GM19023 (cell line): ENCODE data around the gene PLPP7.
"Not testable (repeated sequence)": the region's sequence is repeated elsewhere in the genome, so short reads cannot be mapped to it uniquely, and the experiment has no call there.

Experiments
- ATAC-seq: cut with Tn5 transposase; IDR thresholded peaks from one replicate; pipeline ENCODE4 v1.9.1; 2021; ENCODE audit warnings: mild to moderate bottlenecking, moderate library complexity; ENCODE audit not compliant: unreplicated experiment

Gene PLPP7

DNA sequence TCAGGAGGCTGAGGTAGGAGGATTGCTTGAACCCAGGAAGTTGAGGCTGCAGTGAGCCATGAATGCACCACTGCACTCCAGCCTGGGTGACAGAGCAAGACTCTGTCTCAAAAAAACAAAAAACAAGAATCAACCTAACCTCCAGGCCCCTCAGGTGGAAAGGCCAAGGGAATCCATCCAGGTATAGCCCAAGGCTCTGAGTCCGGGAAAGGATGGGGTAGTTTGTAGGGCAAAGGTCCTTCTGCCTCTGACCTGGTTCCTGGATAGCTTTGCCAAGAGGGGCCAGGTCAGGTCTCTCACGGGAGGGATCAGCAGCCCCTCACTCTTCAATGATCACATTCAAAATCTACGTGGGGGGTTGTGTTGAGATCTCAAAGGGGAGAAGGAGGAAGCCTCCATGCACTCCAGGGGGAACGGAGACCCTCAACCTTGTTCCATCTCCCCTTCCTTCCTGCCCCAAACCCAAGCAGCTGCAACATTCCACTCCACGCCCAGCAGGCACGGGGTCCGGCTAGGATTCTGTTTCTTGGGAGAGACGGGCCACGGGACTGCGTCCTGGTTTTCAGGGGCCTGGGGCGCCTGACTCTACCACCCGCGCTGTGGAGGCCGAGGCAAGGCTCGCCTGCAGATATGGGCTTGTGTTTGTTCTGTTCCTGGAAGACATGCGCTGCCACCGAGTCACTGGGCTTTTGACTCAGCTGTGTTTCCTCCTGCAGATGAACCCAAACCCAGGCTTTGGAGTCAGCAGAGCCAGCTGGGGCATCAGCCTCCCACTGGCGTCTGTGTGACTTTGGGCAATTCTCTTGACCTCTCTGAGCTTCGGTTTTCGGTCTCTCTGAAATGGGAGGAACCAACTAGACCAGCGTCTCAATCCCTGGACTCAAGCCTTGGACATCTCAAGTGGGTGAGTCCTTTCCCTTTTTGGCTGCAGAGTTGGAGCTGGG is 35.5 kb downstream of the PLPP7 start:
- no peak for ATAC-seq

- no peak for ATAC-seq
These were observed 39.7 kb downstream of the PLPP7 start for GRCh38 chr9:131329241-131329641.

DNA sequence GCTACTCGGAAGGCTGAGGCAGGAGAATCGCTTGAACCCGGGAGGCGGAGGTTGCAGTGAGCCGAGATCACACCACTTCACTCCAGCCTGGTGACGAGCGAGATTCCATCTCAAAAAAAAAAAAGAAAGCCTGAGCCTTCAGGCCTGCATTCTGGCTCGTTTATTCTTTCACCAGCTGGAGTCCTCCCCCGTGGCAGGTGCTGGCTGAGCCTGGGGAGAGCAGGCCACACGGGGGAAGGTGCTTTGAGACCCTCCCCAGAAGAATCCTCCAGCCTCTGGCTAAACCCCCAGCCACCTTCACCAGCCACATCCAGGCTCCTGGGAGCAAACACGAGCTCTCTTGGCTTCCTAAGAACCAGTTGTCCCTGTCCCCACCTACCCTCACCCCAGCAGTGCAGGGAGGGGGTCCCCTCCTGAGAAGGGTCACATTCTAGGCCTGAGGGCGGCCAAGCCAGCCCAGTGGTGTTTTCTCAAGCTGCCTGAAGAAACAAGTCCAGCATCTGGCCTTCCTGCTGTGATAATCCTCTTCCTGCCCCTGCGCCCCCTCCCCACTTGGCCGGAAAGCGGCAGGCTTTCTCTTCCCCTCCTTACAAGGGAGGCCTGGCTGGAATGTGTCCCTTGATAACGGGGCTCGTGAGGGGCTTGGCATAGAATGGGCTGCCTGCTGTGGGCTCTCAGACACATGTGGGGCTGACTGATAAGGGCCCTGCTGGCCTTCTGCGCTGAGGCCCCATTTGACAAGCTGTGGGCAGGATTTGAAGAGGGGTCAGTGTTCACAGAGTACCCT is 41.5 kb downstream of the PLPP7 start:
- no peak for ATAC-seq

DNA sequence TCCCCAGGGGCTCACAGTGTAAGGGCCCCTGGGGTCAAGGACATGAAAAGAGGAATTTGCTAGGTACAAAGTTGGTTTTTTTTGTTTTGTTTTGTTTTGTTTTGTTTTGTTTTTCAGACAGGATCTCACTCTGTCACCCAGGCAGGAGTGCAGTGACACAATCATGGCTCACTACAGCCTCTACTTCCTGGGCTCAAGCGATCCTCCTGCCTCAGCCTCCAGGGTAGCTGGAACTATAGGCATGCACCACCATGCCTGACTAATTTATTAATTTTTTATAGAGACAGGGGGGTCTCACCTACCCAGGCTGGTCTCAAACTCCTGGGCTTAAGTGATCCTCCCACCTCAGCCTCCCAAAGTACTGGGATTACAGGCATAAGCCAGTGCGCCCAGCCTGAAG is 42.5 kb downstream of the PLPP7 start:
- ATAC-seq: not testable (repeated sequence)

GRCh38 chr9:131333771-131334628 is 44.5 kb downstream of the PLPP7 start:
- no peak for ATAC-seq

GRCh38 chr9:131334629-131335367 is 45.3 kb downstream of the PLPP7 start:
- ATAC-seq: no peak

DNA sequence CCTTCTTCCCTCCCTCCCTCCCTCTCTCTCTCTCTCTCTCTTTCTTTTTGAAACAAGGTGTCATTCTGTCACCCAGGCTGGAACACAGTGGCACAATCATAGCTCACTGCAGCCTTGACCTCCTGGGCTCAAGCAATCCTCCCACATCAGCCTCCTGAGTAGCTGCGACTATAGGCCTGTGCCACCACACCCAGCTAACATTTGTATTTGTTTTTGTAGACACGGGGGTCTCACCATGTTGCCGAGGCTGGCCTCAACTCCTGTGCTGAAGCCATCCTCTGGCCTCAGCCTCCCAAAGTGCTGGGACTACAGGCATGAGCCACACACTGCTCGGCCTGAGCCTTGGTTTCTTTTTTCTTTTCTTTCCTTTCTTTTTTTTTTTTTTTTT is 45.8 kb downstream of the PLPP7 start:
- ATAC-seq: no peak

- ATAC-seq: no peak
These were observed 47.8 kb downstream of the PLPP7 start for GRCh38 chr9:131337131-131337848.

- ATAC-seq: not testable (repeated sequence)
These were observed 49.7 kb downstream of the PLPP7 start for GRCh38 chr9:131339212-131339611.

GRCh38 chr9:131344931-131345535 is 55.5 kb downstream of the PLPP7 start:
- ATAC-seq: not testable (repeated sequence)

DNA sequence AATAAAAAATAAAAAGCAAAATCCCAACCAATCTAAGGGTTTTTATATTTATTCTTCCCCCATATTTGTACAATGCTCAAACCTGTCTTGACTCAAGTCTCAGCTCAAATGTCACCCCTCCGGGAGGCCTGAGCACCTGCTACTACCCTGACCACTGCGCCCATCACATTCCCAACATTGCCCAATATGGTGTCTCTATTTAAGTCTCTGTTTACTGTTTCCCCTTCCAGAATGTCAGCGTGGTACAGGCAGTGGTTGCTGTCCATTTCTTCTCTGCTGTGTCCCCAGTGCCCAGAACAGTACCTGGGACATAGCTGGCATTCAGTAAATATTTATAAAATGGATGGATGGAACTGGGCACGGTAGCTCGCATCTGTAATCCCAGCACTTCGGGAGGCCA is 57.0 kb downstream of the PLPP7 start:
- ATAC-seq: no peak

- ATAC-seq: no peak
These were observed 58.0 kb downstream of the PLPP7 start for GRCh38 chr9:131347376-131348020.

- ATAC-seq: no peak
These were observed 59.4 kb downstream of the PLPP7 start for GRCh38 chr9:131348631-131349521.

GRCh38 chr9:131349522-131349880 is 60.0 kb downstream of the PLPP7 start:
- ATAC-seq: no peak

DNA sequence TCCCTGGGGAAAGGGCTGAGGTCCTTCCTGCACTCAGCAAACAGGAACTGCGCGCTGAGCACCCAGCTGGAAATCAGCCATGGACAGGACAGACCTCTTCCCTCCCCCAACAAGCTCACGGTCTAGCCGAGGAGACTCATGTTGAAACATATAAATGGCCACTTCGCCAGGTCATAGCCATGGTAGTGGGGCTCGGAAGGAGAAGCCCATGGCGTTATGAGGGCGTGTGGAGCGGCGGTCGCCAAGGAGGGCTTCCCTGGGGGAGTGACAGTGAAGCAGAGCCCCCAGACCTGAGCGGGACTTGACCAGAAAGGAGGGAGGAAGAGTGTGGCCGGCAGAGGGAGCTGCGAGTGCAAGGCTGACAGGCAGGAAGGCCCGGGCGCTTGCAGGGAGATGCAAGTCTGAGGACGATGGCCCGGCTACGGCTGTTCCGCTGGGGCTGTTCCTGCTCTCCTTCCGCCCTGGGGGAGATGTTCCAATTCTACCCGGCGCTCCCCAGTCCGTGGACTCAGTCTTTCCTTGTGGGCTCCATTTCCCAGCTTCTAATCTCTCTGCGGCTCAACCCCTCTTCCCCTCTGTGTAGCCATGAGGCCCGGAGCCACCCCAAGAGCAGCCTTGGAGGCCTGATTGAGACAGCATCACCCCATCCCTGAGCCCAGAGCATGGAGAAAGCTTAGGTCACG is 60.5 kb downstream of the PLPP7 start:
- ATAC-seq: no peak

GRCh38 chr9:131356479-131356878 is 67.0 kb downstream of the PLPP7 start:
- ATAC-seq: not testable (repeated sequence)

GRCh38 chr9:131358556-131358955 is 69.0 kb downstream of the PLPP7 start:
- ATAC-seq: no peak
